ENCODE data around the gene ENTPD1. TPM values are rescaled to one million over a fixed set of nuclear protein-coding genes. Genes with fewer than 3 reads are reported as not detected.

ENTPD1 gene
- total RNA-seq, 1 experiment from 2014 or later: 0.37 TPM

GRCh38 chr10:95877881-95878280 is 121.9 kb downstream of the ENTPD1 start:
- Histone ChIP-seq H3K4me1 (ENCODE audit: control insufficient read depth in 1 of 2, insufficient read depth in 2 of 2, low read length in 2 of 2) (no peaks in the 10 kb centered on the region), H4K20me1 (ENCODE audit: insufficient read depth) (no peaks in the 10 kb centered on the region), H2AFZ (ENCODE audit: low read depth, low read length, poor library complexity, severe bottlenecking) (no peak overlapping the region), H3K9me2 (ENCODE audit: insufficient read depth) (no peaks in the 10 kb centered on the region), H3K4me3 (replicated peaks in 1 of 2; ENCODE audit: low read depth in 1 of 2, low read length in 2 of 2) (no peak overlapping the region), H3K79me2 (ENCODE audit: insufficient read depth, low read length) (no peaks in the 10 kb centered on the region), H3K27ac (ENCODE audit: low read depth, low read length) (no peak overlapping the region), H3K4me2 (ENCODE audit: low read length) (no peak overlapping the region), H3K9me3 (ENCODE audit: control insufficient read depth in 1 of 2, insufficient read depth in 1 of 2, low read depth in 1 of 2, low read length in 2 of 2) (no peaks in the 10 kb centered on the region), H3K27me3 (ENCODE audit: insufficient read depth, low read length) (no peaks in the 10 kb centered on the region), H3K9ac (ENCODE audit: low read length) (no peak overlapping the region), H3K36me3 (ENCODE audit: control insufficient read depth in 1 of 2, insufficient read depth in 2 of 2, low read length in 2 of 2) (peaks cover 0 to 7% of the 10 kb centered on the region in 2 experiments; a peak in 3 of 4 replicates)
- ChIA-PET CTCF (no interaction called here), POLR2A (no interaction called here), RAD21 (ENCODE audit: low non-redundant PET in 1 of 2, low total read pairs in 2 of 2, uncharacterized antibody in 2 of 2, unreplicated experiment in 2 of 2) (no interaction called here)
- ATAC-seq (no peak), DNase-seq (ENCODE audit: low read depth, low spot score) (no peak)
- no peak for TF ChIP-seq EZH2 (IDR thresholded peaks at IDR 0.05)
- no peak for TF ChIP-seq CTCF (IDR thresholded peaks at IDR 0.05 in 2 of 3, conservative IDR thresholded peaks at IDR 0.05 in 1 of 3; ENCODE audit: borderline replicate concordance in 1 of 3, insufficient read depth in 1 of 3, low read depth in 2 of 3, low read length in 2 of 3)
- no peak for TF ChIP-seq SIN3A (IDR thresholded peaks at IDR 0.05; ENCODE audit: low read depth)
- TF ChIP-seq ZFX (IDR thresholded peaks at IDR 0.05): no peak
- TF ChIP-seq EGR1 (IDR thresholded peaks at IDR 0.05; ENCODE audit: low read depth): no peak
- TF ChIP-seq ZBTB33 (IDR thresholded peaks at IDR 0.05; ENCODE audit: extremely low read depth, insufficient replicate concordance, low read length): no peak
- TF ChIP-seq POLR2A (IDR thresholded peaks at IDR 0.05; ENCODE audit: borderline replicate concordance, extremely low read depth, insufficient read depth, insufficient read length): no peak
- no peak for TF ChIP-seq RAD21 (IDR thresholded peaks at IDR 0.05; ENCODE audit: low read depth)
- TF ChIP-seq SP1 (IDR thresholded peaks at IDR 0.05; ENCODE audit: low read depth): no peak
- TF ChIP-seq CEBPB (IDR thresholded peaks at IDR 0.05; ENCODE audit: low read depth): no peak
- TF ChIP-seq TCF7L2 (IDR thresholded peaks at IDR 0.05; ENCODE audit: borderline replicate concordance, extremely low read depth, insufficient read depth, insufficient read length): no peak
- no peak for TF ChIP-seq SRF (IDR thresholded peaks at IDR 0.05; ENCODE audit: low read depth)
- TF ChIP-seq EZH2phosphoT487 (IDR thresholded peaks at IDR 0.05; ENCODE audit: borderline replicate concordance): no peak
- TF ChIP-seq YY1 (IDR thresholded peaks at IDR 0.05; ENCODE audit: extremely low read depth, insufficient replicate concordance, low read depth, low read length): no peak
- TF ChIP-seq JUND (IDR thresholded peaks at IDR 0.05): no peak
- TF ChIP-seq MAX (IDR thresholded peaks at IDR 0.05): no peak
- TF ChIP-seq ATF3 (IDR thresholded peaks at IDR 0.05): no peak
- TF ChIP-seq POLR2AphosphoS5 (IDR thresholded peaks at IDR 0.05; ENCODE audit: low read depth, low read length): no peak
- TF ChIP-seq ZNF274 (IDR thresholded peaks at IDR 0.05; ENCODE audit: low read depth, low read length): no peak
- no TSS peak for BruUV-seq (replicated peaks)
- intact Hi-C loops (cut with micrococcal nuclease): no loop called here
